NCI-H1105 treated with DMSO at 0.1 percent for 48 hours (cell line): ENCODE results near the gene WASL.
"Not testable (repeated sequence)": the region's sequence is repeated elsewhere in the genome, so short reads cannot be mapped to it uniquely, and the experiment has no call there.

Experiments
- DNase-seq: peaks from one replicate; lab custom pipeline; 2025; lab: John Stamatoyannopoulos, UW

WASL gene

GRCh38 chr7:123748734-123749536 lies at the start of gene WASL:
Gene WASL, minus strand, starts transcription at chr7:123749003. Its CDS starts 269 bp downstream, at chr7:123748734.
- peak; percentile 88 for DNase-seq

- peak; percentile 70 for DNase-seq
These were observed 49.1 kb upstream of the WASL start for GRCh38 chr7:123797673-123798531.

GRCh38 chr7:123796568-123796967 lies 47.8 kb upstream of the WASL start:
- no peak for DNase-seq

- no peak for DNase-seq
These were observed 47.1 kb upstream of the WASL start for GRCh38 chr7:123795917-123796316.

- DNase-seq, result not testable (repeated sequence)
These were observed 46.3 kb upstream of the WASL start for GRCh38 chr7:123795116-123795515.

- no peak for DNase-seq
These were observed 43.7 kb upstream of the WASL start for GRCh38 chr7:123792547-123792946.

GRCh38 chr7:123791001-123791400 lies 42.2 kb upstream of the WASL start:
- DNase-seq, result no peak

GRCh38 chr7:123789817-123790216 lies 41.0 kb upstream of the WASL start:
- no peak for DNase-seq

- DNase-seq, result no peak
These were observed 40.5 kb upstream of the WASL start for GRCh38 chr7:123789206-123789784.

- no peak for DNase-seq
These were observed 39.8 kb upstream of the WASL start for GRCh38 chr7:123788584-123788983.

GRCh38 chr7:123787220-123788007 lies 38.6 kb upstream of the WASL start:
- DNase-seq, result no peak

- DNase-seq, result no peak
These were observed 35.5 kb upstream of the WASL start for GRCh38 chr7:123784263-123784662.

- DNase-seq, result no peak
These were observed 35.0 kb upstream of the WASL start for GRCh38 chr7:123783820-123784219.

- no peak for DNase-seq
These were observed 33.4 kb upstream of the WASL start for GRCh38 chr7:123782071-123782798.

GRCh38 chr7:123780472-123780871 lies 31.7 kb upstream of the WASL start:
- not testable (repeated sequence) for DNase-seq

- no peak for DNase-seq
These were observed 25.7 kb upstream of the WASL start for GRCh38 chr7:123774496-123774895.

- no peak for DNase-seq
These were observed 24.7 kb upstream of the WASL start for GRCh38 chr7:123773481-123773880.

GRCh38 chr7:123772652-123773051 lies 23.8 kb upstream of the WASL start:
- no peak for DNase-seq

- no peak for DNase-seq
These were observed 23.0 kb upstream of the WASL start for GRCh38 chr7:123771846-123772245.

GRCh38 chr7:123771256-123771655 lies 22.5 kb upstream of the WASL start:
- no peak for DNase-seq

- DNase-seq, result no peak
These were observed 21.6 kb upstream of the WASL start for GRCh38 chr7:123770378-123770777.
